ENCODE data around the gene ATP6V1E1. TPM values are rescaled to one million over a fixed set of nuclear protein-coding genes. Genes with fewer than 3 reads are reported as not detected.

ATP6V1E1 gene
- total and polyA plus RNA-seq, 2 of the 13 experiments (the other 11 are each of a cell fraction or from before 2014, with no cell fraction given): 69.3 to 90.9 TPM

DNA sequence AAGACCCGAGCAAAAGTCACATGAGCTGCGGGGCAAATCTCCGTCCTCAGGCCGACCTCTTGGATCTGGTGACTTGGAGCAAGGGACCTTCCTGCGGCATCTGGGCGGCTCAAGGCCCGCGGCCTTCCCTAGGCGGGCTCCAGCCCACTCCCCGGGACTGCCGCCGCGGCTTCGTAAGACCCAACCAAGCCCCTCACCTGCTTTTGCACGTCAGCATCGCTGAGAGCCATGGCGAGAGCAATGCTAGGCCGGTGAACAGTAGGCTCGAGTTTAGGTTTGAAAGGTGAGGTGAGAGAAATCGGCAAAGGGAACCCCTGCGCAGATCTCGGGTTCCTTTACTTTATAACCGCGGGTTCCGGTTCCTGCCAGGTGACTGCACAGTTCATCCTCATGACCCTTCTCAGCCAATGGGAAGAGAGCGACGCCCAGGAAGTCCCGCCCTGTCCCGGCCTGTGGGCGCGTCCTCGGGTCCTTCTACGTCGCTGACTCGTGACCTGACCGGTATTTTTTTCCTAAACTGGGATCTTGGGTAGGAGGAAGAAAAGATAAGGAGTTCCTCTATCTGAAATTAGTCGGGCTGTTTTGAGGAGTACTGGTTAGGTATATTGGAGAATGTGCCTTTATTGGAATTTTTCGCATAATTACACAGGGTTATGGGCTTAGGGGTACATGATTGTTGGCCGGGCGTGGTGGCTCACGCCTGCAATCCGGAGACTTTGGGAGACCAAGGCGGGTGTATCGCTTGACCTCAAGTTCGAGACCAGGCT lies at the start of gene ATP6V1E1 (continued):
- TF ChIP-seq KDM3A (CRISPR knock-in tag; IDR thresholded peaks at IDR 0.05; ENCODE audit: low read depth): peak; percentile 18; the same call in 1 of the 2 replicates
- peak; percentile 29; the same call in 1 of the 2 replicates for TF ChIP-seq HOXA3 (CRISPR knock-in tag; IDR thresholded peaks at IDR 0.05)
- peak; percentile 50; the same call in 1 of the 2 replicates for TF ChIP-seq ZNF547 (CRISPR knock-in tag; IDR thresholded peaks at IDR 0.05)
- TF ChIP-seq PHF20 (CRISPR knock-in tag; IDR thresholded peaks at IDR 0.05): peak; percentile 93
- TF ChIP-seq TEAD3 (CRISPR knock-in tag; optimal IDR thresholded peaks at IDR 0.05; ENCODE audit: borderline replicate concordance): peak; percentile 17
- TF ChIP-seq NFIC (IDR thresholded peaks at IDR 0.05; ENCODE audit: low read length): no peak
- peak; percentile 89 for TF ChIP-seq ZNF501 (CRISPR knock-in tag; IDR thresholded peaks at IDR 0.05)
- TF ChIP-seq SOX6 (IDR thresholded peaks at IDR 0.05): no peak
- 0 out of 2 replicates have a peak, but pooled peaks have one; percentile 10 for TF ChIP-seq SOX6 (CRISPR knock-in tag; IDR thresholded peaks at IDR 0.05)
- TF ChIP-seq, protein P1, sequence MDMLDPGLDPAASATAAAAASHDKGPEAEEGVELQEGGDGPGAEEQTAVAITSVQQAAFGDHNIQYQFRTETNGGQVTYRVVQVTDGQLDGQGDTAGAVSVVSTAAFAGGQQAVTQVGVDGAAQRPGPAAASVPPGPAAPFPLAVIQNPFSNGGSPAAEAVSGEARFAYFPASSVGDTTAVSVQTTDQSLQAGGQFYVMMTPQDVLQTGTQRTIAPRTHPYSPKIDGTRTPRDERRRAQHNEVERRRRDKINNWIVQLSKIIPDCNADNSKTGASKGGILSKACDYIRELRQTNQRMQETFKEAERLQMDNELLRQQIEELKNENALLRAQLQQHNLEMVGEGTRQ (IDR thresholded peaks at IDR 0.05; ENCODE audit: low read depth, low read length): peak; percentile 84
- TF ChIP-seq, protein P1 (CRISPR knock-in tag; IDR thresholded peaks at IDR 0.05; ENCODE audit: borderline replicate concordance): peak; percentile 96; the same call in 1 of the 2 replicates
- TF ChIP-seq POLR2AphosphoS2 (IDR thresholded peaks at IDR 0.05; ENCODE audit: low read depth, low read length): no peak
- TF ChIP-seq, protein P2, sequence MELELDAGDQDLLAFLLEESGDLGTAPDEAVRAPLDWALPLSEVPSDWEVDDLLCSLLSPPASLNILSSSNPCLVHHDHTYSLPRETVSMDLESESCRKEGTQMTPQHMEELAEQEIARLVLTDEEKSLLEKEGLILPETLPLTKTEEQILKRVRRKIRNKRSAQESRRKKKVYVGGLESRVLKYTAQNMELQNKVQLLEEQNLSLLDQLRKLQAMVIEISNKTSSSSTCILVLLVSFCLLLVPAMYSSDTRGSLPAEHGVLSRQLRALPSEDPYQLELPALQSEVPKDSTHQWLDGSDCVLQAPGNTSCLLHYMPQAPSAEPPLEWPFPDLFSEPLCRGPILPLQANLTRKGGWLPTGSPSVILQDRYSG (CRISPR knock-in tag; IDR thresholded peaks at IDR 0.05): no peak
- peak; percentile 59 for TF ChIP-seq TARDBP (CRISPR knock-in tag; IDR thresholded peaks at IDR 0.05)
- TF ChIP-seq MAZ (IDR thresholded peaks at IDR 0.05; ENCODE audit: borderline replicate concordance, low read depth, low read length): no peak
- TF ChIP-seq MAZ (CRISPR knock-in tag; IDR thresholded peaks at IDR 0.05; ENCODE audit: low read depth): no peak; the same call in 1 of the 2 replicates
- TF ChIP-seq HDAC2 (CRISPR knock-in tag; IDR thresholded peaks at IDR 0.05): peak; percentile 37; the same call in 1 of the 2 replicates
- no peak for TF ChIP-seq SOX13 (IDR thresholded peaks at IDR 0.05)
- no peak for TF ChIP-seq SOX13 (CRISPR knock-in tag; conservative IDR thresholded peaks at IDR 0.05 in 1 of 2, IDR thresholded peaks at IDR 0.05 in 1 of 2)
- TF ChIP-seq, protein P3, sequence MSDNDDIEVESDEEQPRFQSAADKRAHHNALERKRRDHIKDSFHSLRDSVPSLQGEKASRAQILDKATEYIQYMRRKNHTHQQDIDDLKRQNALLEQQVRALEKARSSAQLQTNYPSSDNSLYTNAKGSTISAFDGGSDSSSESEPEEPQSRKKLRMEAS (IDR thresholded peaks at IDR 0.05): peak; percentile 23; the same call in 1 of the 2 replicates
- TF ChIP-seq, protein P4, sequence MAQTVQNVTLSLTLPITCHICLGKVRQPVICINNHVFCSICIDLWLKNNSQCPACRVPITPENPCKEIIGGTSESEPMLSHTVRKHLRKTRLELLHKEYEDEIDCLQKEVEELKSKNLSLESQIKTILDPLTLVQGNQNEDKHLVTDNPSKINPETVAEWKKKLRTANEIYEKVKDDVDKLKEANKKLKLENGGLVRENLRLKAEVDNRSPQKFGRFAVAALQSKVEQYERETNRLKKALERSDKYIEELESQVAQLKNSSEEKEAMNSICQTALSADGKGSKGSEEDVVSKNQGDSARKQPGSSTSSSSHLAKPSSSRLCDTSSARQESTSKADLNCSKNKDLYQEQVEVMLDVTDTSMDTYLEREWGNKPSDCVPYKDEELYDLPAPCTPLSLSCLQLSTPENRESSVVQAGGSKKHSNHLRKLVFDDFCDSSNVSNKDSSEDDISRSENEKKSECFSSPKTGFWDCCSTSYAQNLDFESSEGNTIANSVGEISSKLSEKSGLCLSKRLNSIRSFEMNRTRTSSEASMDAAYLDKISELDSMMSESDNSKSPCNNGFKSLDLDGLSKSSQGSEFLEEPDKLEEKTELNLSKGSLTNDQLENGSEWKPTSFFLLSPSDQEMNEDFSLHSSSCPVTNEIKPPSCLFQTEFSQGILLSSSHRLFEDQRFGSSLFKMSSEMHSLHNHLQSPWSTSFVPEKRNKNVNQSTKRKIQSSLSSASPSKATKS (CRISPR knock-in tag; IDR thresholded peaks at IDR 0.05): 0 out of 2 replicates have a peak, but pooled peaks have one; percentile 69
- TF ChIP-seq BORCS8-MEF2B (CRISPR knock-in tag; IDR thresholded peaks at IDR 0.05): 0 out of 2 replicates have a peak, but pooled peaks have one; percentile 31
- 0 out of 2 replicates have a peak, but pooled peaks have one; percentile 32 for TF ChIP-seq NFATC3 (CRISPR knock-in tag; IDR thresholded peaks at IDR 0.05)
- peak; percentile 61 for TF ChIP-seq HNRNPLL (IDR thresholded peaks at IDR 0.05; ENCODE audit: low read depth, low read length, poor library complexity, severe bottlenecking)
- TF ChIP-seq, protein P5, sequence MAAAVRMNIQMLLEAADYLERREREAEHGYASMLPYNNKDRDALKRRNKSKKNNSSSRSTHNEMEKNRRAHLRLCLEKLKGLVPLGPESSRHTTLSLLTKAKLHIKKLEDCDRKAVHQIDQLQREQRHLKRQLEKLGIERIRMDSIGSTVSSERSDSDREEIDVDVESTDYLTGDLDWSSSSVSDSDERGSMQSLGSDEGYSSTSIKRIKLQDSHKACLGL (CRISPR knock-in tag; IDR thresholded peaks at IDR 0.05): no peak

All from HepG2 (cell line).